Measurements from ENCODE around the gene FER. TPM values are rescaled to one million over a fixed set of nuclear protein-coding genes. Genes with fewer than 3 reads are reported as not detected.
"Not testable (repeated sequence)": the region's sequence is repeated elsewhere in the genome, so short reads cannot be mapped to it uniquely, and the experiment has no call there.

Gene FER
- total RNA-seq, 1 experiment from 2014 or later, result 29.3 TPM

DNA sequence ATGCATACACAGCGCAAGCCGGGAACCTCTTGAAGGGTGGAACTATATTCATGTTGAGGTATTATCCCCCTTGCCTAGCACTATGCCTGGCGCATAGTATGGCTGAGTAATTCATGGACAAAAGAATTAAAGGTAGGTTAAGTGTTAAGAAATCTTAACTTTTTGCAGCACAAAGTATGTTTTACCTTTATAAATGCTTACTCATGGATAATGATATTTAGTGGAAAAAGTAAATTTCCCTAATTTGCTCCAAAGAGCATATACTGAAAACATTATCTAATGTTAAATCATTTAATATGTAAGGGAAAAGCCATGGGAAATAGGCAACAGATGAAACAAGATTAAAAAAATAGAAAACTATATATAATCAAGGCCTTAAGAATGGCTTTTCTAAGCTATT, 365.9 kb downstream of the FER start:
- no peak for DNase-seq (ENCODE audit: low spot score)

DNA sequence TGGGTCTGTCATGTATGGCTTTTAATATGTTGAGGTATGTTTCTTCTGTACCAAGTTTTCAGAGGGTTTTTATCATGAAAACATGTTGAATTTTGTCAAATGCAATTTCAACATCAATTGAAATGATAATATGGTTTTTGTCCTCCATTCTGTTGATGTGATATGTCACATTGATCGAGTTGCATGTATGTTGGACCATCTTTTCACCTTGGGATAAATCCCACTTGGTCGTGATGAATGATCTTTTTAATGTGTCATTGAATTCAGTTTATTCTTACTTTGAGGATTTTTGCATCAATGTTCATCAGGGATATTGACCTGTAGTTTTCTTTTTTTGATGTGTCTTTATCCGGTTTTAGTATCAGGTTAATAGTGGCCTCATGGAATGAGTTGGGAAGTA, 373.5 kb downstream of the FER start:
- no peak for DNase-seq (ENCODE audit: low spot score)

GRCh38 chr5:109125755-109126429, 378.2 kb downstream of the FER start:
- no peak for DNase-seq (ENCODE audit: low spot score)

DNA sequence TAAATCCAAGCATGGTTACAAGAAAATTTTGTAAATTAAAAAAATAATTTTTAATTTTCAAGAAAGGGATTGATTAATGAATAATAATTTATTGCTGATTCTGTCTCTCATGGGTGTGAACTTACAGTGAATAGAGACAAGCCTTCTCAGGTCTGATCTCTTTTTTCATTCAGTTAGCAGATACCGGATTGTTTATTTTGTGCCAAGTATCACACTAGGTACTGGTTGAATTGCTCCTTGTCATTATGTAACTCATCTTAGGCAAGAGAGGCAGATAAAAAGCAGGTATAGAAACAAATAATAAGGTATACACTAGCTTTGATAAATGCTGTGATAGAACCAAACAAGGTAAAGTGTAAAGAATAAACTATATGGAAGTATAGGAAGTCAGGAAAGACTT, 378.8 kb downstream of the FER start:
- no peak for DNase-seq (ENCODE audit: low spot score)

- DNase-seq (ENCODE audit: low spot score), result no peak
These were observed 389.2 kb downstream of the FER start for GRCh38 chr5:109136906-109137305.

GRCh38 chr5:109141222-109142200, 393.8 kb downstream of the FER start:
- DNase-seq (ENCODE audit: low spot score), result no peak

- no peak for DNase-seq (ENCODE audit: low spot score)
These were observed 395.3 kb downstream of the FER start for GRCh38 chr5:109143031-109143430.

GRCh38 chr5:109145139-109145538, 397.4 kb downstream of the FER start:
- DNase-seq (ENCODE audit: low spot score), result no peak

- DNase-seq (ENCODE audit: low spot score), result no peak
These were observed 398.9 kb downstream of the FER start for GRCh38 chr5:109146591-109146990.

DNA sequence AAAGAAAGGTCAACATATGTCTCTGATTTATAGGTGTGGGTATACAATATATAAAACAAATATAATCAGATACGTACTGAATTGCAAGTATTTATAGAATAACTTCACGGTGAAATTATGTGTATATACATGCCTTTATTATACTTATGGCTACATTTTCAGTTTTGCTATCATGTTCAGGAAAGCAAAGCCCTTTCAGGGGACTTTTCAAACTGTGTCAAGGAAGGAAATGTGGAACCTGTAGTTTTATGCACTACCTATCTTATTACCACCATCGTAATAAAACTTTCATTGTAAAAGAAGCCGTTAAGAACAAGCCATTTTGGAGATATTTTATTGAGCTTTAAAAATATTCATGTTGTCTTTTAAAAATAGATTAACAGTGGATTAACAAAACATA, 404.9 kb downstream of the FER start:
- no peak for DNase-seq (ENCODE audit: low spot score)

DNA sequence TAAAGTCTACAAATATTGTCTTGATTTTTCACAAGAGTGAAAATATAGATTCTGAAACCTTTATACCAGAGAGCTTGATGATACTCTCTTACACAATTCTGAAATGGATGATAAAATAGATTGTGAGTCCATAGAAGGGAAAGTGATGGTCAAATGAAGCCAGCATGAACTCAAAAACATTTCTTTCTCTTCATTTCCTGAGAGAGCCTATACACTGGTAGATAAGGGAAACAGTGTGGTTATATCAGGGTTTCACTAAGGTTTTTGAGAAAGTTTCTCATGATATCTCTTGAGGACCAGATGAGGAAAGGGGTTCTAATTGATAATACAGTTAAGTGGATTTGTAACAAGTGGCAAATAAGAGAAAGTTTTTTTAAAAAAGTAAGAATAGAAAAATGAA, 407.9 kb downstream of the FER start:
- no peak for DNase-seq (ENCODE audit: low spot score)

GRCh38 chr5:109156885-109157284, 409.2 kb downstream of the FER start:
- no peak for DNase-seq (ENCODE audit: low spot score)

DNA sequence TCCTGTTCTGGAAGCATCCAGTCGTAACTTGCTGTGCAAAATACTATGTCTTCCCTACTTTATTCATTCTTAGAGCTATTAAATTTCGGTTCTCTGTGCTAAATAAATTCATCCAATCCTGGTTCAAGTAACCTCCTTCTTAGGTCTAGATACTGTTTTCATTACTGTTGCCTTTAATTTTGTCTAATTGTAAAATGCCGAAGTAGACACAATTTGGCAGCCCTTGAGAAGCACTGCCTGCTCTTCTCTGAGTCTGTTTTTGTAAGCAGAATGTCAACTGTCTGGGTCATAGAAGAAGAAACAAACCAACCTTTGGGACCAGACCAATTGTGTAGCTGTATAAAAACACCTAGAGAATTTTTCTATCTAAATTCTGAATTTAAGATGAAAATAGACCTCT, 412.8 kb downstream of the FER start:
- DNase-seq (ENCODE audit: low spot score), result no peak

GRCh38 chr5:109161914-109162683, 414.4 kb downstream of the FER start:
- no peak for DNase-seq (ENCODE audit: low spot score)

- DNase-seq (ENCODE audit: low spot score), result no peak
These were observed 415.6 kb downstream of the FER start for GRCh38 chr5:109163336-109163735.

GRCh38 chr5:109164001-109164400, 416.3 kb downstream of the FER start:
- DNase-seq (ENCODE audit: low spot score), result no peak

DNA sequence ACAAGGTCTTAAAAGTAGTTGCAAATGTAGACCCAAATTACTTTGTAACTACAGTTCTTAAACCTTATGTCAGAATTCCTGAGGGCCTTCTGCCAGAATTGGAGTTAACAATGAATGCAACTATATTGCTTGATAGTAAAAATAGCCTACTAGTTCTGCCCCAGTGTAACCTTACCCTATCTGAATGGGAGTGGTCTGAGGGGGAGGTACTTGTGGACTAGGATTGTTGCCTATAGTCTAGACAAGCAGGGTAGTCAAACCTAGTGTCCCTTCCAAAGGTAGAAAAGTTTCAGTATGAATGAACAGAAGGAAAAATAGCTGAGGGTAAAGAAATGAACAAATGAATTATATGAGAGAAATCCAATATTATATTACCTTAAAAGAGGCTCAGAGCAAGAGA, 419.9 kb downstream of the FER start:
- DNase-seq (ENCODE audit: low spot score), result no peak

DNA sequence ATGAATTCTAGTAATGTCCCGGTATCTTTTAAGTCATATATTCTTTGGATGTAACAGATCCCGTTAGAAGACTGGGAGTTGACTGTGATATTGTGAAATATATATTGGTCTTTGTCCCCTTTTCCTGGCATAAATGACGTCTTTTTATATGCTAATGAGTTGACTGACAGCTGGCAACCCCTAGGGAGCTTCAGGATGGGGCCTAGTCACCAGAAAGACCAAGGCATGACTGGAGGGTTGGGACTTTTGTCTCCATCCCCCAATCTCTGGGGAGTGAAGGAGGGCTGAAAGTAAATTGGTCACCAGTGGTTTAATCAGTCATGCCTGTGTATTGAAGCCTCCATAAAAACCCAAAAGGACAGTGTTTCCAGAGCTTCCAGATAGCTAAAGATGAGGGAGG, 420.5 kb downstream of the FER start:
- DNase-seq (ENCODE audit: low spot score), result no peak

DNA sequence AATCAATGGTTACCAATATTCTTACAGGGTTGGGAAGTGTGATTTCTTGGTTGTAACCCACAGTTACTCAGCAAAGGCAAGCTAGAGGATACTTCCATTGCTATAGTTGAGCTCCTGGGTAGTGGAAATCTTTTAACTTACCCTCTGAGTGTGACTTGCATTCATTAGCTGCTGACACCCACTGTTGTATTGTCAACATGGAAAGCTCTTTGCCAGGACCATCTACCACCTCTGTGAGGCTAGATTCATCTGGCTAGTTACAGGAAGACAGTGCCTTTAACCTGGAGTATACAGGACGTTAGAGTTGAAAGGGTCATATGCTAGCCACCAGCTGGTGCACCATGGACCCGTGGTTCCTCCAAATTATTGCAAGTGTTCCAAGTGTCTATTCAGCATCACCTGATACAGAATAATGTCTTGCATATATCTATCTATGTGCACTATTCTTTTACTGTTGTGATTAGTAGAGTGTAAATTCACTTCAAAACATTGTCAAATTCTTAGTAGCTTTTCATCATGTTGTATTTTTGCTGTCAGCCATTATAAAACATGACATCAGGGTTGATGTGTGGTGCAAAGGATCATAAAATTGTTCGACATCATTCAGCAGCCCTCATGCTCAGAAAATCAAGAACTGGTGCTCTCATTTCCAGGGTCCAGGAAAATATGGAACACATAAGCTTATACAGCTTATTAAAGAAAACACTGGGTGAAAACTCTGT, 423.1 kb downstream of the FER start:
- DNase-seq (ENCODE audit: low spot score), result no peak

DNA sequence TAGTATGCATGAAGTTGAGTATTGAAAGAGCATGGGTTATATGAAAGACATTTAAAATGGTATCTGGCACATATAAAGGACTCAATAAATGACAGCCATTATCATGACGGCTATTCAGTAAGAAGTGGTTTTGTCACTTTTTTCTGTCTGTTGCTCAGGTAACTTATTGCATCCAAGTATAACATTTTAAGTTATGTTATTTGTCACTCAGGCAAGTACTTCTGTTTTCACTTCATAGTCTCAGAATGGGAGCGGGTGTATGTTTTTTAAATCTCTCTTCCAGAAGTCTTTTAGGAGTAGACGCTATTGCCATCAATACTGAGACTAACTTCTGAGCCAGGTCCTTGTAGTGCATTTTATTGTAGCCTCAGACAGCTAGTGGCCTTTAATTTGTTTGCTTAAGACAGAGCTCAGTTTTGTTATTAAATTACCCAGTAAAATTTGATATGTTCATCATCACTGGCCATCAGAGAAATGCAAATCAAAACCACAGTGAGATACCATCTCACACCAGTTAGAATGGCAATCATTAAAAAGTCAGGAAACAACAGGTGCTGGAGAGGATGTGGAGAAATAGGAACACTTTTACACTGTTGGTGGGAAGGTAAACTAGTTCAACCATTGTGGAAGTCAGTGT, 423.9 kb downstream of the FER start:
- not testable (repeated sequence) for DNase-seq (ENCODE audit: low spot score)

Data from H4 (cell line).